Left lung (tissue), 10 donors: ENCODE results near the gene KCNS3. TPM values are rescaled to one million over a fixed set of nuclear protein-coding genes. Genes with fewer than 3 reads are reported as not detected.
A peak's percentile ranks its signal among the peaks of the same experiment; 100 is the strongest.

ENCODE experiments used
- ATAC-seq: fragments of 200-7000 bp; cut with Tn5 transposase; one replicate; pipeline ENCODE4 v1.9.1; 2020; ENCODE audit warnings: moderate library complexity
- DNase-seq, 4 donors: peaks; one replicate each; pipeline ENCODE4 v3.0.0-alpha.2; 2013 to 2020
- H3K27ac ChIP-seq, 2 donors: fragments of 200-600 bp; sonication (generic) in 1 of 2; one replicate each; pipeline versions ENCODE4 v1.5.0 to v1.8.0; 2020 to 2021
- H3K27me3 ChIP-seq, 2 donors: fragments of 200-600 bp; sonication (generic) in 1 of 2; one replicate each; pipeline versions ENCODE4 v1.5.0 to v1.8.0; 2020 to 2021
- H3K36me3 ChIP-seq, 2 donors: fragments of 200-600 bp; sonication (generic) in 1 of 2; one replicate each; pipeline versions ENCODE4 v1.5.0 to v1.8.0; 2020 to 2021
- H3K4me1 ChIP-seq, 2 donors: fragments of 200-600 bp; one replicate each; pipeline ENCODE4 v1.8.0; 2021
- H3K4me3 ChIP-seq, 2 donors: fragments of 200-600 bp; sonication (generic) in 1 of 2; one replicate each; pipeline versions ENCODE4 v1.5.0 to v1.8.0; 2020 to 2021; ENCODE audit warnings: mild to moderate bottlenecking in 1 of 2
- H3K9me3 ChIP-seq, 2 donors: fragments of 200-600 bp; sonication (generic) in 1 of 2; one replicate each; pipeline versions ENCODE4 v1.5.0 to v1.8.0; 2020 to 2021
- CTCF ChIP-seq, 2 donors: fragments of 200-600 bp; sonication (generic) in 1 of 2; IDR thresholded peaks; one replicate each; pipeline versions ENCODE4 v1.5.0 to v1.8.0; 2021; ENCODE audit warnings: antibody characterized with exemption in 2 of 2
- intact Hi-C, 2 donors: fragments of 100-400 bp; cut with DNase I; formaldehyde crosslinking; loops; one replicate each; pipeline versions ENCODE4 v1.11.2 to v1.14.2; 2022
- polyA plus RNA-seq, 6 donors: library from polyadenylated mRNA; unstranded; fragments of 120-200 nt; gene quantifications; one replicate each; pipeline ENCODE4 v1.2.1, GENCODE V29; 2013; ENCODE audit not compliant: insufficient read length in 6 of 6
- total RNA-seq, 2 donors: library from RNA; stranded (reverse); fragmentation: NEBNext Ultra II Directional; extraction: Animal tissue kit (Norgen Biotek cat#: 25700); gene quantifications; one replicate each; pipeline ENCODE4 v1.2.1, GENCODE V29; 2021
- donor health status: DM: no; HTN: yes; CAD: no.
- donor health status: DM: no; HTN: no; CAD: no.

The KCNS3 gene
- total and polyA plus RNA-seq, 8 donors = 23.0 to 48.2 (median 31.0) TPM

- Histone ChIP-seq H3K27ac (no peak overlapping the region), H3K36me3 (no peaks in the 10 kb centered on the region), H3K4me1 (no peaks in the 10 kb centered on the region), H3K27me3 (no peaks in the 10 kb centered on the region), H3K4me3 (no peak overlapping the region), H3K9me3 (no peaks in the 10 kb centered on the region)
- DNase-seq = no peak
- intact Hi-C loops = no loop called here
- ATAC-seq = no peak
- TF ChIP-seq CTCF (IDR thresholded peaks at IDR 0.05) = no peak
Measured at GRCh38 chr2:17849275-17849674, 29.2 kb upstream of the KCNS3 start.

- Histone ChIP-seq H3K36me3 (no peaks in the 10 kb centered on the region), H3K27me3 (no peaks in the 10 kb centered on the region), H3K9me3 (no peaks in the 10 kb centered on the region), H3K4me3 (no peak overlapping the region), H3K4me1 (no peaks in the 10 kb centered on the region), H3K27ac (no peak overlapping the region)
- no peak for TF ChIP-seq CTCF (IDR thresholded peaks at IDR 0.05)
- ATAC-seq = no peak
- DNase-seq = no peak
- intact Hi-C loops = loop anchor here in 1 of 2 donors (10.0 kb wide), 2 partner anchors 325 to 525 kb away; no protein-coding TSS in a partner anchor
Measured at GRCh38 chr2:17850151-17850550, 28.3 kb upstream of the KCNS3 start.

- Histone ChIP-seq H3K9me3 (no peaks in the 10 kb centered on the region), H3K36me3 (no peaks in the 10 kb centered on the region), H3K27me3 (no peaks in the 10 kb centered on the region), H3K4me1 (no peaks in the 10 kb centered on the region), H3K27ac (no peak overlapping the region), H3K4me3 (no peak overlapping the region)
- peak; percentile 67 to 84 for TF ChIP-seq CTCF (IDR thresholded peaks at IDR 0.05)
- intact Hi-C loops = loop anchor here in 1 of 2 donors (10.0 kb wide), 2 partner anchors 323 to 523 kb away; no protein-coding TSS in a partner anchor
- ATAC-seq (peak; percentile 95), DNase-seq (peak in 3 of 4 donors; percentile 30 to 61 (median 31))
Measured at GRCh38 chr2:17851731-17852585, 26.5 kb upstream of the KCNS3 start.

GRCh38 chr2:17853799-17854198 is 24.7 kb upstream of the KCNS3 start:
- no peak overlapping the region for H3K27ac ChIP-seq
- intact Hi-C loops = loop anchor here in 1 of 2 donors (10.0 kb wide), 2 partner anchors 321 to 521 kb away; no protein-coding TSS in a partner anchor
- no peak overlapping the region for H3K4me3 ChIP-seq
- ATAC-seq (no peak), DNase-seq (no peak)
- no peaks in the 10 kb centered on the region for H3K9me3 ChIP-seq
- H3K4me1 ChIP-seq = no peaks in the 10 kb centered on the region
- H3K27me3 ChIP-seq = no peaks in the 10 kb centered on the region
- H3K36me3 ChIP-seq = no peaks in the 10 kb centered on the region
- TF ChIP-seq CTCF (IDR thresholded peaks at IDR 0.05) = no peak

- H3K9me3 ChIP-seq = no peaks in the 10 kb centered on the region
- ATAC-seq = no peak
- no peaks in the 10 kb centered on the region for H3K36me3 ChIP-seq
- H3K27me3 ChIP-seq = no peaks in the 10 kb centered on the region
- no peaks in the 10 kb centered on the region for H3K4me1 ChIP-seq
- intact Hi-C loops = loop anchor here in 1 of 2 donors (10.0 kb wide), 2 partner anchors 318 to 518 kb away; no protein-coding TSS in a partner anchor
- no peak for TF ChIP-seq CTCF (IDR thresholded peaks at IDR 0.05)
- no peak for DNase-seq
- no peak overlapping the region for H3K4me3 ChIP-seq
- no peak overlapping the region for H3K27ac ChIP-seq
Measured at GRCh38 chr2:17857021-17857420, 21.4 kb upstream of the KCNS3 start.
